ENCODE data around the gene LRRC15. TPM values are rescaled to one million over a fixed set of nuclear protein-coding genes. Genes with fewer than 3 reads are reported as not detected.

The LRRC15 gene
- total RNA-seq, 2 experiments from 2014 or later: not detected

- Histone ChIP-seq H3K4me3 (ENCODE audit: low read depth, low read length, poor library complexity, severe bottlenecking) (no peak overlapping the region), H3K9me2 (ENCODE audit: insufficient read depth, low read length) (no peaks in the 10 kb centered on the region), H3K9me3 (ENCODE audit: low read length) (no peaks in the 10 kb centered on the region), H3K27ac (ENCODE audit: low read depth, low read length, poor library complexity, severe bottlenecking) (no peak overlapping the region), H3K79me2 (ENCODE audit: insufficient read depth, low read depth, low read length) (no peaks in the 10 kb centered on the region), H3K36me3 (ENCODE audit: insufficient read depth, low read length) (no peaks in the 10 kb centered on the region), H3K4me2 (ENCODE audit: low read length) (no peak overlapping the region), H4K20me1 (ENCODE audit: insufficient read depth, low read length) (no peaks in the 10 kb centered on the region), H3K4me1 (ENCODE audit: insufficient read depth, low read length, poor library complexity, severe bottlenecking) (no peaks in the 10 kb centered on the region), H2AFZ (ENCODE audit: low read length) (no peak overlapping the region)
- CTCF ChIA-PET (ENCODE audit: unreplicated experiment): no interaction called here
- intact Hi-C loops (cut with micrococcal nuclease; ENCODE audit: unreplicated experiment): loop anchor here (1.0 to 5.0 kb wide), 4 partner anchors 178 to 647 kb away; partner anchors contain the start of gene HES1
- BruUV-seq (replicated peaks): no TSS peak
- POLR2A ChIA-PET: interaction anchor here (0.6 kb wide), 1 partner anchor 175 kb away, joined by 3 read pairs; no protein-coding TSS in a partner anchor
- no peak for DNase-seq (ENCODE audit: low spot score)
- TF ChIP-seq EZH2phosphoT487 (IDR thresholded peaks at IDR 0.05; ENCODE audit: borderline replicate concordance, low read depth, low read length): no peak
- TF ChIP-seq, protein P1, sequence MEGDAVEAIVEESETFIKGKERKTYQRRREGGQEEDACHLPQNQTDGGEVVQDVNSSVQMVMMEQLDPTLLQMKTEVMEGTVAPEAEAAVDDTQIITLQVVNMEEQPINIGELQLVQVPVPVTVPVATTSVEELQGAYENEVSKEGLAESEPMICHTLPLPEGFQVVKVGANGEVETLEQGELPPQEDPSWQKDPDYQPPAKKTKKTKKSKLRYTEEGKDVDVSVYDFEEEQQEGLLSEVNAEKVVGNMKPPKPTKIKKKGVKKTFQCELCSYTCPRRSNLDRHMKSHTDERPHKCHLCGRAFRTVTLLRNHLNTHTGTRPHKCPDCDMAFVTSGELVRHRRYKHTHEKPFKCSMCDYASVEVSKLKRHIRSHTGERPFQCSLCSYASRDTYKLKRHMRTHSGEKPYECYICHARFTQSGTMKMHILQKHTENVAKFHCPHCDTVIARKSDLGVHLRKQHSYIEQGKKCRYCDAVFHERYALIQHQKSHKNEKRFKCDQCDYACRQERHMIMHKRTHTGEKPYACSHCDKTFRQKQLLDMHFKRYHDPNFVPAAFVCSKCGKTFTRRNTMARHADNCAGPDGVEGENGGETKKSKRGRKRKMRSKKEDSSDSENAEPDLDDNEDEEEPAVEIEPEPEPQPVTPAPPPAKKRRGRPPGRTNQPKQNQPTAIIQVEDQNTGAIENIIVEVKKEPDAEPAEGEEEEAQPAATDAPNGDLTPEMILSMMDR (conservative IDR thresholded peaks at IDR 0.05; ENCODE audit: low read length): no peak
These were observed 55.0 kb downstream of the LRRC15 start for GRCh38 chr3:194314388-194315068.

DNA sequence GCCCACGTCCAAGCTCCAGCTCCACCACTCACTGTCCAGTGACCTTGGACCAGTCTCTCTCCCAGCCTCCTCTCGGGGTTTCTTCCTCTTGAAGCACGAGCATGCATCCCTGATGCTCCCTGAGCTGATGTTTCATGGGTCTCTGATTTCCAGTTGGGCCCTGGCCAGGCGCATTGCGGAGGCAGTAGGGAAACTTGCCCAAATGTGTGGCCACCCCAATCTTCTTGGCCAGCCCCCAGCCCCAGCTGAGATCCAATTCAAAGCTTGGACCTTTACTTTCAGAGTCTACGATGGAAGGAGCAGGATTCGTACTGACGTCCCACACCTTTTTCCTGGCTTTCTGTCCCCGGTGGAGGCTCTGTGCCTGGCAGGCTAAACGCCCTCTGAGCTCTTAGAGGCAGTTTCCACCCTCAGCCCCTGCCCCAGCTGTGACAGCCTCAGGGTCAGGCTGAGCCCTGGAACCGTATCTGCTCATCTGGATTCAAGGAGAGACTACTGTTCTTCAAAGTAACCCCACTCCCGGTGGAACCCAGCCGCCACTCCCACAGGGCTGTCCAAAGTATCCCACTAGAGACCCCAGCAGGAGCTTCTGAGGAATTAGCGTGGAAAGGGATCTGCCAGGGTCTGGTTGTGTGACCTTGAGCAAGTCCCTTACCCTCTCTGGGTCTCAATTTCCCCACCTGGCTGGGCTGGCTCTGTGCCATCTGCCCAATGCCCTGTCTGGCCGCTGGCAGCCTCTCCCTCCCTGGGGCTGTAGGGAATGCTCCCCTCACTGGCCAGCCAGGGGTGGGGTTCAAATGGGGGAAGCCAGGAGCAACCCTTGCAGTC is 55.8 kb downstream of the LRRC15 start:
- intact Hi-C loops (cut with micrococcal nuclease; ENCODE audit: unreplicated experiment): loop anchor here (2.0 kb wide), 2 partner anchors 177 to 525 kb away; partner anchors contain the start of gene HES1
- BruUV-seq (replicated peaks): no TSS peak
- H3K36me3 ChIP-seq (ENCODE audit: insufficient read depth, low read length): no peaks in the 10 kb centered on the region
- no peak overlapping the region for H3K27ac ChIP-seq (ENCODE audit: low read depth, low read length, poor library complexity, severe bottlenecking)
- H3K4me2 ChIP-seq (ENCODE audit: low read length): no peak overlapping the region
- no peaks in the 10 kb centered on the region for H3K79me2 ChIP-seq (ENCODE audit: insufficient read depth, low read depth, low read length)
- POLR2A ChIA-PET: interaction anchor here (0.7 kb wide), 1 partner anchor 1289 kb away, joined by 3 read pairs; no protein-coding TSS in a partner anchor
- no peak for DNase-seq (ENCODE audit: low spot score)
- TF ChIP-seq EZH2phosphoT487 (IDR thresholded peaks at IDR 0.05; ENCODE audit: borderline replicate concordance, low read depth, low read length): no peak
- TF ChIP-seq, protein P1 (conservative IDR thresholded peaks at IDR 0.05; ENCODE audit: low read length): no peak
- no peaks in the 10 kb centered on the region for H3K9me3 ChIP-seq (ENCODE audit: low read length)
- no peak overlapping the region for H2AFZ ChIP-seq (ENCODE audit: low read length)
- H3K4me3 ChIP-seq (ENCODE audit: low read depth, low read length, poor library complexity, severe bottlenecking): no peak overlapping the region
- H4K20me1 ChIP-seq (ENCODE audit: insufficient read depth, low read length): no peaks in the 10 kb centered on the region
- H3K9me2 ChIP-seq (ENCODE audit: insufficient read depth, low read length): no peaks in the 10 kb centered on the region
- H3K4me1 ChIP-seq (ENCODE audit: insufficient read depth, low read length, poor library complexity, severe bottlenecking): no peaks in the 10 kb centered on the region
- CTCF ChIA-PET (ENCODE audit: unreplicated experiment): interaction anchor here (0.8 kb wide), 1 partner anchor 650 kb away, joined by 4 read pairs; no protein-coding TSS in a partner anchor
